Coronary artery (tissue), 2 donors: Measurements from ENCODE around the gene PLA2G4E.

Source experiments
- DNase-seq: peaks from one replicate; pipeline ENCODE4 v3.0.0-alpha.2; 2017; ENCODE audit warnings: low spot score
- H3K27ac ChIP-seq, 2 donors: fragments of 200-600 bp; sonication (generic); one replicate each; pipeline ENCODE4 v1.5.1; 2016 to 2019
- H3K4me3 ChIP-seq: fragments of 200-600 bp; sonication (generic); 2 replicates; pipeline ENCODE4 v1.5.1; 2016; ENCODE audit warnings: mild to moderate bottlenecking, moderate library complexity
- TF ChIP-seq, protein P1 (sequence below): fragments of 200-600 bp; sonication (generic); IDR thresholded peaks from one replicate; pipeline ENCODE4 v1.5.1; 2019; ENCODE audit warnings: antibody characterized with exemption

The PLA2G4E gene

GRCh38 chr15:41974041-41974440 lies 46.8 kb downstream of the PLA2G4E start:
- DNase-seq = no peak
- no peak overlapping the region for H3K4me3 ChIP-seq
- H3K27ac ChIP-seq = no peak overlapping the region
- TF ChIP-seq, protein P1, sequence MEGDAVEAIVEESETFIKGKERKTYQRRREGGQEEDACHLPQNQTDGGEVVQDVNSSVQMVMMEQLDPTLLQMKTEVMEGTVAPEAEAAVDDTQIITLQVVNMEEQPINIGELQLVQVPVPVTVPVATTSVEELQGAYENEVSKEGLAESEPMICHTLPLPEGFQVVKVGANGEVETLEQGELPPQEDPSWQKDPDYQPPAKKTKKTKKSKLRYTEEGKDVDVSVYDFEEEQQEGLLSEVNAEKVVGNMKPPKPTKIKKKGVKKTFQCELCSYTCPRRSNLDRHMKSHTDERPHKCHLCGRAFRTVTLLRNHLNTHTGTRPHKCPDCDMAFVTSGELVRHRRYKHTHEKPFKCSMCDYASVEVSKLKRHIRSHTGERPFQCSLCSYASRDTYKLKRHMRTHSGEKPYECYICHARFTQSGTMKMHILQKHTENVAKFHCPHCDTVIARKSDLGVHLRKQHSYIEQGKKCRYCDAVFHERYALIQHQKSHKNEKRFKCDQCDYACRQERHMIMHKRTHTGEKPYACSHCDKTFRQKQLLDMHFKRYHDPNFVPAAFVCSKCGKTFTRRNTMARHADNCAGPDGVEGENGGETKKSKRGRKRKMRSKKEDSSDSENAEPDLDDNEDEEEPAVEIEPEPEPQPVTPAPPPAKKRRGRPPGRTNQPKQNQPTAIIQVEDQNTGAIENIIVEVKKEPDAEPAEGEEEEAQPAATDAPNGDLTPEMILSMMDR = no peak

DNA sequence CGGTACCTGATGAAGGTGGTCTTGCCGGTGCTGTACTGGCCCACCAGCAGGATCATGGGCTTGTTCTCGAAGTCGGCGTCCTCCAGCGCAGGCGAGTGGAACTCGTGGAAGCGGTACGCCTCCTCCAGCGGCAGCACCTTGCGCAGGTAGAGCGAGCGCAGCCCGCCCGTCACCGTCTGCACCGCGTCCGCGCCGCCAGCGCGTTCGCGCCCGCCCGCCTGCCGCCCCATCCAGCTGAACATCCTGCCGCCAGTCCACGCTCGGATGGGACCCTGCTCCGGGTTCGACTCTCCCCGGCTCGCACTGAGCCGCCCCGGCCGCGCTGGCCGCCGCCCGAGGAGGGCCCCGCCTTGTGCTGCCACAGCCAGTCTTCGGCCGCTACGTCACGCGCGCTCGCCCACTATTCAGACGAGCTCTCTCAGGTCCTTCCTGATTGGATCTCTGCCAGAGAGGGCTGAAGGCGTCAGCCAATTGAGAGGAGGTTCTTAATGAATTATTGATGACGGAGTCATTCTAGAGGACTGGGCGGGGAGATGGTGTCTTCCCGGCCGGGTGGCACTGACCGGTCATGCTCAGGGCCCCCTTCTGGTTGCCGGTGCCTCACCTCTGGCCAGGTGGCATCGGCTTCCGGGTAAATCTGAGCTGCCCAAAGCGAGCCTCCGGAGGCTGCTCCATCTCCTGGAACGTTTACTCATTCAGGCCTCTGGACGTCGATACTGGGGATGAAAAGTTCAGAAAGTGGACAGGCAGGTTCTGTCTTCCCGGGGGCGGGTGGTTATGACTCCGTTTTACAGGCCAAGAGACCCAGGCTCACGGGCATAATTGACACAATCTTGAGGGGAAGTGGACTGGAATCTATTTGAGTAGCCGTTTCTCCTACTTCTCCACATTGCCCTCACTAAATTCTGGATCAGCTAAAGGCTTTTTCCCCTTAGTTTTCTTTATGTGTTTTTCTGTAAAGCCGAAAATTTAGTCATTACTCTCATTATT lies 48.3 kb downstream of the PLA2G4E start, which contains the start of gene EHD4:
Gene EHD4, minus strand, starts transcription at position 305 of the 990 bp plus-strand sequence. Its CDS starts 63 bp downstream, at position 242.
- TF ChIP-seq, protein P1 = no peak
- peak; percentile 98 for DNase-seq
- Histone ChIP-seq H3K4me3 (peak within 1 kb of the TSS; percentile 94), H3K27ac (peak within 1 kb of the TSS; percentile 94 to 96)

DNA sequence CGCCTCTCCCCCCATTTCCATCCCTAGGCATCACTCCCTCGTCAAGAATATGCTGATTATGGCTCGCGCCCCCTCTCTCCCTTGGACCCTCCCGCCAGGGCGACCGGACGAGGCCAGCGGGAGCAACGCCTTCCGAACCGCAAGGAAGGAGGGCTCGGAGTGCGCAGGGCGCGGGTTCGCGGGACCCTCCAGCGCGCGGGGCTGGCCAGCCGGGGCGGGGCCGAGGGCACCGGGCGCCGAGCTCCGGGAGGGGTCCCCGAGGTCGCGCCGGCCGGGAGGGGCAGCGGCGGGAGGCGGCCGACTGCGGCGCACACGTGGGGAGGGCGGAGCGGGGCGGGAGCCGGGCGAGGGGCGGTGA lies 49.0 kb downstream of the PLA2G4E start:
- peak; percentile 76 for DNase-seq
- peak overlapping the region; percentile 94 for H3K4me3 ChIP-seq
- TF ChIP-seq, protein P1 = no peak
- peak overlapping the region; percentile 94 to 96 for H3K27ac ChIP-seq

GRCh38 chr15:41971089-41971894 lies 49.5 kb downstream of the PLA2G4E start:
- TF ChIP-seq, protein P1 = no peak
- H3K4me3 ChIP-seq = peak overlapping the region; percentile 94
- peak; percentile 78 for DNase-seq
- H3K27ac ChIP-seq = peak overlapping the region; percentile 94 to 96

GRCh38 chr15:41970456-41970855 lies 50.4 kb downstream of the PLA2G4E start:
- Histone ChIP-seq H3K27ac (peak overlapping the region; percentile 94 to 96), H3K4me3 (peak overlapping the region; percentile 94)
- peak; percentile 52 for DNase-seq
- TF ChIP-seq, protein P1 = no peak

DNA sequence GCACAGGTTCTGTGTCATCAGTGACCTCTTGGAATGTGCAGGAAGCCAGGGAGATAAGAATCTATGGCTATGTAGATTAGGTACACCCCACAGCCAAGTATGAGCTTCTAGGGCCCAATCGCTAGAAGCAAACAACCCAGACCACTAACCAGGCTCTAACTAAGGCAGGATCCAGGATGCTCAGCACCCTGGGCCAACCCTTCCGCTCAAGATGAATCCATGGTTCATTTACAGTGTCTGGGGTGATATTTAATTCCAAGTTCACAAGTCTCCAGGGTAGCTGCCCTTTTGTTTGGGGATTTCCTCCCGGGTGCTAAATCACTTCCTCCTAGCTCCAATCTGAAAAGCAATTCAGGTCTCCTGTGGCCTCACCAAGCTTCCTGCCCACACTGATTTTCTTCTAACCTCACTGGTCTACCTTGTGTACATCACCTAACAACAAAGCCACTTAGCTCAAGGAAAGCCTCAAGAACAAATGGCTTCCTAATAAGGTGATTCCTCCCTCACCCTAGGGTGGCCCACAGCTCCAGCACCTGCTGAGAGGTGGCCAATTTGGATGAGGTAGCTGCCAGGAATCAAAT lies 50.9 kb downstream of the PLA2G4E start:
- TF ChIP-seq, protein P1 = no peak
- H3K27ac ChIP-seq = peak overlapping the region; percentile 94 to 96
- peak; percentile 52 for DNase-seq
- peak overlapping the region; percentile 94 for H3K4me3 ChIP-seq
